HG03442 (cell line): Measurements from ENCODE around the gene MYRFL.
"Not testable (repeated sequence)": the region's sequence is repeated elsewhere in the genome, so short reads cannot be mapped to it uniquely, and the experiment has no call there.

Experiments used
- ATAC-seq: cut with Tn5 transposase; IDR thresholded peaks from one replicate; pipeline ENCODE4 v1.9.1; 2021; ENCODE audit warnings: mild to moderate bottlenecking, moderate library complexity; ENCODE audit not compliant: unreplicated experiment

MYRFL gene

GRCh38 chr12:69824966-69825560, at the start of gene MYRFL:
Gene MYRFL (plus strand): TSS chr12:69825227. CDS start chr12:69825518, 291 bp downstream.
- no peak for ATAC-seq

GRCh38 chr12:69779928-69780327, 45.1 kb upstream of the MYRFL start:
- peak; percentile 74 for ATAC-seq

- no peak for ATAC-seq
These were observed 41.7 kb upstream of the MYRFL start for GRCh38 chr12:69783365-69783764.

- ATAC-seq: no peak
These were observed 35.7 kb upstream of the MYRFL start for GRCh38 chr12:69789351-69789750.

- ATAC-seq: no peak
These were observed 32.5 kb upstream of the MYRFL start for GRCh38 chr12:69792533-69792932.

GRCh38 chr12:69807101-69807897, 17.7 kb upstream of the MYRFL start:
- not testable (repeated sequence) for ATAC-seq

GRCh38 chr12:69810870-69811498, 14.0 kb upstream of the MYRFL start:
- no peak for ATAC-seq

GRCh38 chr12:69816082-69816481, 8.9 kb upstream of the MYRFL start:
- ATAC-seq: peak; percentile 87

- ATAC-seq: no peak
These were observed 4.0 kb upstream of the MYRFL start for GRCh38 chr12:69821032-69821455.

- no peak for ATAC-seq
These were observed 3.4 kb upstream of the MYRFL start for GRCh38 chr12:69821456-69822159.

- ATAC-seq: no peak
These were observed 2.7 kb upstream of the MYRFL start for GRCh38 chr12:69822201-69822860.

GRCh38 chr12:69824028-69824427, 999 bp upstream of the MYRFL start:
- no peak for ATAC-seq

GRCh38 chr12:69828897-69829296, 3.9 kb downstream of the MYRFL start:
- no peak for ATAC-seq

GRCh38 chr12:69833696-69834095, 8.7 kb downstream of the MYRFL start:
- no peak for ATAC-seq

- no peak for ATAC-seq
These were observed 9.1 kb downstream of the MYRFL start for GRCh38 chr12:69834147-69834546.

GRCh38 chr12:69834576-69834975, 9.5 kb downstream of the MYRFL start:
- no peak for ATAC-seq

GRCh38 chr12:69835081-69835480, 10.1 kb downstream of the MYRFL start:
- ATAC-seq: no peak

- no peak for ATAC-seq
These were observed 11.0 kb downstream of the MYRFL start for GRCh38 chr12:69836015-69836414.

GRCh38 chr12:69837191-69837590, 12.2 kb downstream of the MYRFL start:
- ATAC-seq: no peak

GRCh38 chr12:69837657-69838415, 12.8 kb downstream of the MYRFL start:
- ATAC-seq: no peak
